8988T (cell line): ENCODE results near the gene NUP98.
A peak's percentile ranks its signal among the peaks of the same experiment; 100 is the strongest.
"Not testable (repeated sequence)": the region's sequence is repeated elsewhere in the genome, so short reads cannot be mapped to it uniquely, and the experiment has no call there.

ENCODE experiments used
- DNase-seq: peaks from one replicate; pipeline ENCODE4 v3.0.0; 2011

NUP98 gene

DNA sequence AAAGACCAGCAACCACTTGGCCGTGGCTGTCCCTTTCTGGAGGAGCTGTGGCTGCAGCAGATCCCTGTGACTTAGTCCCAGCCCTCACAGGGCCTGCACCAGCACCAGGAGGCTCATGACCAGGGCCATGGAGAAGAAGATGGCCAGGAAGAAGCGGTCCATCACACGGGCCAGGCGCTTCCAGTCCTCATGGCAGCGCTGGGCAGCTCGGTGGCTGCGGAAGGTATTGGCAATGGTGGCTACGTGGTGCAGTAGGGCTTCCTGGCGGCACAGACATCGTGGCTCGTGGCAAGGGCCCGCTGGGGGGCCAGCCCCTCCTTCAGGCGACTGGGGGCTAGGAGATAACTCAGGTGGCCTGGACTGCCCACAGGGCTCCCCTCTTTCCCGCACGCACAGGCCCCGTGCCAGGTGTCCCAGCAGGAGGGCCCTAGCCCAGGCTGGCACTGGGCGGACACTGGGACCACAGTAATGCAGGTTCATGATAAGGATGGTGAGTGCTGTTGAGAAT is 131.3 kb downstream of the NUP98 start:
- no peak for DNase-seq

DNA sequence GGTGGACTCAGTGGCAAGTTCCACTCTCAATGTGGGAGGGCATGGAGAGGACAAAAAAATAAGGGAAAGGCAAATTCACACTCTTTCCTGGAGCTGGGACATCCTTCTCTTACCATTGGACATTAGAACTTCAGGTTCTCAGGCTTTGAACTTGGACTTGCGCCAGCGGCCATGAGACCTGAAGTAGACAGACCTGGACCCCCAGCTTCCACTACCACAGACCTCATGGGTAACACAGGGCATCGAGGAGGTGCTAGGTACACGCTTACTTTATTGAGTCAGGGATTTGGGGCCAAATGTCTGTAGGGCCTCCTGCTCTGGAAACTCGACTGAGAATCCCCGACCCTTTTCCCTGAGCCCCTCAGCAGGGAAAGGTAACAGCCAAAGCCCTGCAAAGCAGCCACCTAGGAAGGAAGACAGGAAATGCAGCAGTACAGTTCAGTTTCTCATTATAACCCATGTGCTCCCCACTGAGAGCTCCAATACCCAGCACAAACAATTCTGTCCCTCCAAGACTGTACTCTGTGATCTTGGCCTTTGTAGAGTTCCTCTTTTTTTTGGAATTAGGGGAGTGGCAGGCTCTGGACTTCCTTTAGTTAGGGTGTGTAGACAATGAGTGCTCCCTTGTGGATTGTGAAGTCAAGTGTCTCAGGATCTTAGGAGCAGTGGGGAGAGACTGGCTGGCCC is 131.9 kb downstream of the NUP98 start:
- no peak for DNase-seq

- DNase-seq, result no peak
These were observed 133.2 kb downstream of the NUP98 start for GRCh38 chr11:3664032-3664630.

DNA sequence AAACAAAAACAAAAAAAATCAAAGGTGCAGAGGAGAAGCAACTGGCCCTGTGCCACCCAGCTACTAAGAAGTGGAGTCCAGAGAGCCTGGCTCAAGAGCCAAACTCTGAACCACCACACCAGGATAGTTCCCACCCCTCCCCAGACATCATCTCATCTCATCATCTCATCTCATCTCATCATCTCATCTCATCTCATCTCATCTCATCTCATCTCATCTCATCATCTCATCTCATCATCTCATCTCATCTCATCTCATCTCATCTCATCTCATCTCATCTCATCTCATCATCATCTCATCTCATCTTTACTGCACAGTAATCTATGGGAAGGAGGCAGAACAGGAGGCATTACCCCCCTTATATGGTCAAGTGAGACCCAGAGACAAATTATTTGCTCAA is 134.5 kb downstream of the NUP98 start:
- DNase-seq, result no peak

DNA sequence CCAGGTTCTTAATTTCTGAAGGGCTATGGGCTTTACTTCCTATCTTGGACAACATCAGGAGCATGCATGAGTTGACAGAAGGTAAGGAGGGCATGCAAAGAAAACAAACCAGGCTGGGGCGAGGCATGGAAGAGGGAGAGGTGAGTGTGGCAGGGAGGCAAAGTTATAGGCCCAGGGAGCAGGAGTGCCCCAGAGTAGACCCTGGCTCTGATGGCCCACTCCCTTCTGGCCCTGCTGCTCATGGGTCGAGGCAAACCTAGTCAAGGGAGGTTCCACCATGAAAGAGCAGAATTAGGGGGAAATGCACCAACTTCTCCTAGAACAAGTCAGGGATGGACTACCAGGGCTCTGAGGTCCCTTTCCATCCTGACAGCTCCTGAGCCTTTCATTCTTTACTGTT is 136.4 kb downstream of the NUP98 start:
- DNase-seq, result no peak

DNA sequence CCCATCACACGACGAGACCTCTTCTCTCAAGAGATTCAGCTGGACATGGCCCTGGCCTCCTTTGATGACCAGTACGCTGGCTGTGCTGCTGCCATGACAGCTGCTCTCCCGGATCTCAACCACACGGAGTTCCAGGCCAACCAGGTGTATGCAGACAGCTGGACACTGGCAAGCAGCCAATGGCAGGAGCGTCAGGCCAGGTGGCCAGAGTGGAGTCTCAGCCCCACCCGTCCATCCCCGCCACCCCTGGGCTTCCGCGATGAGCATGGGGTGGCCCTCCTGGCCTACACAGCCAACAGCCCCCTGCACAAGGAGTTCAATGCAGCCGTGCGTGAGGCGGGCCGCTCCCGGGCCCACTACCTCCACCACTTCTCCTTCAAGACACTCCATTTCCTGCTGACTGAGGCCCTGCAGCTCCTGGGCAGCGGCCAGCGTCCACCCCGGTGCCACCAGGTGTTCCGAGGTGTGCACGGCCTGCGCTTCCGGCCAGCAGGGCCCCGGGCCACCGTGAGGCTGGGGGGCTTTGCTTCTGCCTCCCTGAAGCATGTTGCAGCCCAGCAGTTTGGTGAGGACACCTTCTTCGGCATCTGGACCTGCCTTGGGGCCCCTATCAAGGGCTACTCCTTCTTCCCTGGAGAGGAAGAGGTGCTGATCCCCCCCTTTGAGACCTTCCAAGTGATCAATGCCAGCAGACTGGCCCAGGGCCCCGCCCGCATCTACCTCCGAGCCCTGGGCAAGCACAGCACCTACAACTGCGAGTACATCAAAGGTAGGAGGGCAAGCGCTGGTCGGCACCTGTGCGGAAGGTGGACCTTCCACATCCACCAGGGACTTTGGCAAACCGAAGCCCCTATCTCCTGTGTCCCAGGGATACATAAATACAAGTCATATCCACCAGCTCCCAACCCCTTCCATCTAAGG is 137.5 kb downstream of the NUP98 start:
- no peak for DNase-seq

- no peak for DNase-seq
These were observed 139.1 kb downstream of the NUP98 start for GRCh38 chr11:3658252-3658651.

DNA sequence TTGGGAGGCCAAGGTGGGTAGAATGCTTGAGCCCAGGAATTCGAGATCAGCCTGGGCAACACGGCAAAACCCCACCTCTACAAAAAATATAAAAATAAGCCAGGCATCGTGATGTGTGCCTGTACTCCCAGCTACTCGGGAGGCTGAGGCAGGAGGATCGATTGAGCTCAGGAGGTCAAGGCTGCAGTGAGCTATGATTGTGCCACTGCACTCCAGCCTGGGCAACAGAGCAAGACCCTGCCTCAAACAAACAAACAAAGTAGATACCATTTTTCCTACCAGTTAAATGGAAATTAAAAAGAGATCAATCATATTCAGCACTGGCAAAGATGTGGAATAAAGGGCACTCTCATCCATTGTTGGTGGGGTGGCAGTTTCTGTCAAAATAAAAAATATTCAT is 140.0 kb downstream of the NUP98 start:
- not testable (repeated sequence) for DNase-seq

DNA sequence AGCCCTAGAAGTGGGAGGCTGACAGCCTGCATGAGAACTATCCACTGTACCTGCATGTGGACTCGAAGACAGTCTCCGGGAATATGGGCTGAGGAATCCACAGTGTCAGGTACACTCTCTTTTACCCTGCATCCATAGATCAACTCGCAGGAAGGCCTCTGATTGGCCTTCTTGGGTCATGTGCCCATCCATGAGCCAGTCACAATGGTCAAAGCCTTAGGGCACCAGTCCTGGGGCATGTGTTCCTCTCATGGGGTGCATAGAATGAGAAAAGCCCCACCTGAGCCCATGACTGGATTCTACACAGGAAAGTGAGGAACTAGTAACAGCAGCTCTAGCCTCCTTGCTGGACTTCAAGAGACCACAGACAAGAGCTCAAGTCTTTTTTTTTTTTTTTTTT is 141.8 kb downstream of the NUP98 start:
- no peak for DNase-seq

- not testable (repeated sequence) for DNase-seq
These were observed 144.8 kb downstream of the NUP98 start for GRCh38 chr11:3652514-3652913.

GRCh38 chr11:3649374-3649773 is 148.0 kb downstream of the NUP98 start:
- not testable (repeated sequence) for DNase-seq

DNA sequence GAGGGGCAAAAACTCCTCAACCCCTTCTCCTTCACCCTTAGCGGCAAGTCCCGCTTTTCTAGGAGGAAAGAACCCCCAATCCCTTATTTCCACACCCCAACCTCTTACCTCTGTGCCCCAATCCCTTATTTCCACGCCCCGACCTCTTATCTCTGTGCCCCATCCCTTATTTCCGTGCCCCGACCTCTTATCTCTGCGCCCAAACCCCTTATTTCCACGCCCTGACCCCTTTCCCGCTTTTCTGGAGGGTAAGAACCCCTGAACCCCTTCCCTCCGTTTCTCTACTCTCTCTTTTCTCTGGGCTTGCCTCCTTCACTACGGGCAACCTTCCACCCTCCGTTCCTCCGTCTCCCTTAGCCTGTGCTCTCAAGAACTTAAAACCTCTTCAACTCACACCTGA is 148.5 kb downstream of the NUP98 start:
- not testable (repeated sequence) for DNase-seq

DNA sequence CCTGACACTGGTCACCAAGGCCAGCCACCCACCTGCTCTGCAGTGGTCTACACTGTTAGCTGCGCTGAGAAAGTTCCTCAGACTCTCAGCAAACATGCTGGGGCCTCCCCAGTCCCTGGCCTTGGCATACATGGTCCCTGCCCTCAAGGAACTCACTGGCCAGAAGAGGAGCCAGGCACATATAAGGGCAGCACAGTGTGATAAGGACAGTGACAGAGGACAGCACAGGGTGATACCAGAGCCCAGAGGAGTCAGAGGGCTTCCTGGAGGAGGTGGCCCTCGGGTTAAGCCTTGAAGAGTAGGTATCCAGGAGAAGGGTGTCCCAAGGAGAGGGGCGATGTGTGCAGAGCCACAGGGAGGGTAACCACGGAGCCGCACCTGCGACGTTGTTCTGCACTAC is 151.8 kb downstream of the NUP98 start:
- no peak for DNase-seq

DNA sequence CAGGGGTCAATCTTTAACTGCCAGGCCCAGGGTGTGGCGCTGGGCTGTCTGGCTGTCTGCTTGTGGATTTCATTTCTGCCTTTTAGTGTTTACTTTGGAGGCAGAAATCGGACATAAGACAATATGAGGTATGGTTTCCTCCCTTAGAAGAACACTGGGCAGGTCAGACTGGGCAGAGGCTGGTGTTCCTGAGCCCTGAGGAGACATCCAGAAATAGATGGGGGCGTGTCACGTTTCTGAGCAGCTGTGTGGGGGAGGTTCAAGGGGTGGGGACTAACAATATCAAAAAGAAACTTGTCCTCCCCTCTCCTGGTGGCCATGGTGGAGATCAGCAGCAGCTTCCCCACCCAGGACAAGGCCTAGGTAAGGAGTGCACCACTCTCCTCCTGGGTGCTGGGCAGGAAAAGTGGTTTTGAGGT is 152.5 kb downstream of the NUP98 start, which contains the start of gene ART1:
TSS of gene ART1 (plus strand) at position 312 of the 419 bp plus-strand sequence. CDS start 14,086 bp downstream, outside the sequence.
- no peak for DNase-seq

GRCh38 chr11:3643102-3643546 is 154.2 kb downstream of the NUP98 start:
- not testable (repeated sequence) for DNase-seq

DNA sequence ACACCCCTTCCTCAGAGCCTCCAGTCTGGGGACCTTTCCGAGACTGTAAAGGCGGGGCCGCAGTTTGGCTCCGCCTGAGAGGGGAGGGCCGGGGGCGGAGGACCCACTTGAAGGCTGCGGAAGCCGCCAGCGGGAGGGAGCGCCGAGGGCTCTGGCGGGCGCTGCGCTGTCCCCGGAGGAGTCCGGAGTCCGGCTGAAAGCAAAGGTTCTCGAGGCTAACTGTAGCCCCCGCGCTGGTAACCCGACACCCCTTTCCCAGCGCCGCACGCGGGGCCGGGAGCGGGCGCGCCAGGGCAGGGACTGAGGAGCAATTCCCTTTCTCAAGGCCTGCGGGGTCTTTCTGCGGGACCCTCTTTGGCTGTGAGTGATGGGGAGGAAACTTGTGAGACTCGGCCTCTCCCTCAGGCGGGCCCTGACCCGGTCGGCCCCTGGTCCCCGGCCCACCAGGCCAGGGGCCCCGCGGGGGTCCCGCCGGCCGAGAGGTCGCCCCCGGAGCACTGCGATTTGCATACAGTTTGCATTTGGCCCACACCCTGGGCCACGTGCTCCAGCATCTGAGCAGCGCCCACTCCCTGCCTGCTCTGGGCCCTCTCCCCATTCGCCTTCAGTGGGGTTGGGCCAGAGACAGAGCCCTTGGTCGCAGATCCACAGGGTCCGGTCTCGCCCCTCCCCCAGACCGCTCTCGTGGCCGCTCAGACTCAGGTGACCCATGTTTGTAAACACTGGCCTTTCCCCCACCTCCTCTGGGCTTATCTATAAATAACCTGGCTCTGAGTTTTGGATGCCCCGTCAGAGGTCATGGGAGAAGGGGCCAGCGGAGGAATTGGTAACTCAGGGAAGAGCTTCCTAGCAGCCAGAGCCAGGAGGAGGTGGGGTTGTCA is 155.0 kb downstream of the NUP98 start:
- DNase-seq, result peak; percentile 89

- DNase-seq, result no peak
These were observed 155.7 kb downstream of the NUP98 start, which contains the start of gene ART5 for GRCh38 chr11:3641701-3642070. Gene ART5 (minus strand): TSS chr11:3641992. CDS start chr11:3641862, 130 bp downstream.

- no peak for DNase-seq
These were observed 156.2 kb downstream of the NUP98 start for GRCh38 chr11:3641191-3641590.

DNA sequence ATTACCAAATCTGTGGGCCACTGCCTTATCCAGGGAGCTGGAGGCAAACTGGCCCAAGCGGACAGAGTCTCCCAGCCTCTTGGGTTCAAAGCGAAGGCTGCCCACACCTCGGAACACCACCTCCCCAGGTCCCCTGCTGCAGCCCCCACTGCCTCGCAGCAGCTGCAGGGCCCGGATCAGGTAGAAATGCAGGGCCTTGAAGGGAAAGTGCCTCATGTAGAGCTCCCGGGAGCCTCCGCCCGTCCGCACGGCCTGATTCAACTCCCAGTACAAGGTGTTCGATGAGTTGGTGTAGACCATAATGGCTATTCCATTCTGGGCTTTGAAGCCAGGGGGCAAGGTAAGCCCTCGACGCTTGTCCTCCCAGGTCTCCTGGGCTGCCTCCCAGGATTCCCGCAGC is 157.5 kb downstream of the NUP98 start:
- DNase-seq, result no peak

DNA sequence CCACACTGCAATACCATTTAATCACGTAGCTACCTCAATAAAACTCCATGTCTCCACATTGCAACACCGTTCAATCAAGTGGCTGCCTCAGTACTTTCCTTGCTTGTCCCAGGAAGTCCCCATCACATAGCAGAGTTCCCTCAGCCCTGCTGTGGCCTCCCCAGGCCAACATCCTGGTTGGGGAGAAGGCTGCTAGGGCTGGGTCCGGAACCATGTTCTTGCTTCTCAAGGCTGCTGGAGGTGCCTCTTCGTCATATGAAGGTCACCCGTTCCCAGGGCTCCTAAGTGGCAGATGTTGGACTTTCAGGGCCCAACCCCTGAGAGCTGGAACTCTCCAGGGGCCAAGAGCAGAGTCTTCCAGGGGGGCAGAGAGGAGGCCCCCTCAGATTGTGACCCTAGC is 158.8 kb downstream of the NUP98 start:
- DNase-seq, result no peak

DNA sequence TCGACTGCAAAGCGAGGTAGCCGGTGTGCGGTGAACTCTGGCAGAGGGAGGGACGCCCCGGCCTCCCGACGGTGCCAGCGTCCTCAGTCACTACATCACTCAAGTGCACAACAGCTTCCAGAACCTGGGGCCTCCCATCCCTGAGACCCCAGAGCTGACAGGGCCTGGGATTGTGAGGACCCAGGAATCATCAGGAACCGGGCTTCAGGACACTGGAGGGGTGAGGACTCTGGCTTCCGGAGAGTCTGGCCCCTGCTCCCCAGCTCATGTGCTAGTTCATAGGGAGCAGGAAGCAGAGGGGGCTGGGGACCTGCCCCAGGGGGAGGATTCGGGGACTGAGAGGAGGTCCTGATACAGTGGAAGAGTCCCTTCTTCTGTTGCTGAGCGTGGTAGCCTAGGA is 160.2 kb downstream of the NUP98 start:
- DNase-seq, result no peak
